Glutamatergic neuron (in vitro differentiated cells): ENCODE data around the gene C14orf180. TPM values are rescaled to one million over a fixed set of nuclear protein-coding genes. Genes with fewer than 3 reads are reported as not detected.
A peak's percentile ranks its signal among the peaks of the same experiment; 100 is the strongest.

Experiments used
- DNase-seq: peaks from one replicate; pipeline ENCODE4 v3.0.0; 2022
- H3K27ac Mint-ChIP-seq: one replicate; pipeline ENCODE4 v1.8.0; 2020; ENCODE audit warnings: mild to moderate bottlenecking, mixed read lengths, inconsistent platforms; ENCODE audit not compliant: unreplicated experiment
- H3K27me3 Mint-ChIP-seq: one replicate; pipeline ENCODE4 v1.8.0; 2020; ENCODE audit warnings: mild to moderate bottlenecking, moderate library complexity, mixed read lengths, inconsistent platforms; ENCODE audit not compliant: unreplicated experiment
- H3K36me3 Mint-ChIP-seq: one replicate; pipeline ENCODE4 v1.8.0; 2020; ENCODE audit warnings: mild to moderate bottlenecking, mixed read lengths, inconsistent platforms; ENCODE audit not compliant: unreplicated experiment
- H3K4me1 Mint-ChIP-seq: one replicate; pipeline ENCODE4 v1.8.0; 2020; ENCODE audit warnings: mild to moderate bottlenecking, low read depth, mixed read lengths, inconsistent platforms; ENCODE audit not compliant: unreplicated experiment
- H3K4me3 Mint-ChIP-seq: one replicate; pipeline ENCODE4 v1.8.0; 2020; ENCODE audit warnings: mild to moderate bottlenecking, mixed read lengths, inconsistent platforms; ENCODE audit not compliant: unreplicated experiment
- H3K9me3 Mint-ChIP-seq: one replicate; pipeline ENCODE4 v1.8.0; 2020; ENCODE audit warnings: mild to moderate bottlenecking, moderate library complexity, mixed read lengths, inconsistent platforms; ENCODE audit not compliant: unreplicated experiment
- CTCF ChIP-seq: fragments of 200-600 bp; sonication (generic); IDR thresholded peaks from one replicate; pipeline ENCODE4 v1.5.0; 2021; ENCODE audit not compliant: partially characterized antibody, unreplicated experiment
- total RNA-seq: library from RNA; stranded (reverse); fragmentation: NEBNext Ultra II Directional; extraction: Animal tissue kit (Norgen Biotek cat#: 25700); gene quantifications from one replicate; pipeline ENCODE4 v1.2.1, GENCODE V29; 2021; ENCODE audit not compliant: unreplicated experiment

C14orf180 gene
- total RNA-seq, 1 donor from 2014 or later, result not detected

DNA sequence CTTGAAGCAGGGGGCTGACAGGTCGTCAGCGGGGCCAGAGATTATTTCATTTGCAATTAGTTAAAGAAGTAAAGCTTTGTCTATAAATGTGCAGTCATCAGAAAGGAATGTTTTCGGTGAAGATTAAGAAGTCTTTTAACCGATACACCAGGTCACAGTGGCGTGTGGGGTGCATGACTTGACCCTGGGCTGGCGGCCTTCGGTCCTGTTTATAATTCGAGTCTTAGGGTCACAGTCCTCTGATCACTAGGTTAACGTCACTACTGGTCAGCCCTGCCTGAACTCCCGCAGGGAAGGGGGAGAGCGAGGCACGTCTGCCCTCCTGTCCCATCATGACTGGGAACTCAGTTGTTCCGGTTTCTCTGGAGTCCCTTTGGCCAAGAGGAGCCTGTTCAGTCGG, 5.0 kb upstream of the C14orf180 start:
- H3K9me3 Mint-ChIP-seq, result no peaks in the 10 kb centered on the region
- no peak for TF ChIP-seq CTCF
- peaks cover 2% of the 10 kb centered on the region for H3K4me1 Mint-ChIP-seq
- H3K36me3 Mint-ChIP-seq, result no peaks in the 10 kb centered on the region
- no peak for DNase-seq
- no peak overlapping the region for H3K27ac Mint-ChIP-seq
- peaks cover 4% of the 10 kb centered on the region for H3K27me3 Mint-ChIP-seq
- H3K4me3 Mint-ChIP-seq, result no peak overlapping the region

DNA sequence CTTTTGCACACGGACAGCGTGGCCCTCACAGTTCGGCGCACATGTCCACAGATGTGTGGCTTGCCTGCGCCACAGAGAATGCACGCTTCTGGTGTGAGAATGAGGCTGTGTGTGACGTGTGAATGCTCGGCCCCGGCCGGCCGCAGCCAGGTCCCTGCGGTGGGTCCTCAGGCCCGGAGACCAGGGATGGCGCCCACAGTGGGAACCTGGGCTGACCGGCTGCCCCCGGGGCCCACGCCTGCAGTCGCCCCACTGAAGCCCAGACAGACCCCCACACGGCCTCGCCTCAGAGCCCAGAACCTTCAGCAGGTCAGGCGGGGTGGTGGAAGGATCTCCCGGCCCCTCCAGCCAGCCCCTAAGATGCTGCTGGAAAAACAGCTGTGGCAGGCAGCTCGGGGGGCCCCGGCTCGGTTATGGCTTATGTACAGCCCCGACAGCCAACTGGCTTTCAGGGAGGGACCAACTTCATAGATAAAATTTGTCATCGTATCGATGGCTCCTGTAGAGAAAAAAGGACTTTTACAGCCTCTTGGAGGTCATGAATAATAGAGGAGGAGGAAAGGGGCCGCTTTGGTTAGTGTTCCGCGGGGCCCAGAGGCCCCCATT, 4.5 kb upstream of the C14orf180 start:
- Mint-ChIP-seq H3K36me3 (no peaks in the 10 kb centered on the region), H3K27ac (no peak overlapping the region), H3K27me3 (peaks cover 4% of the 10 kb centered on the region), H3K4me3 (no peak overlapping the region), H3K9me3 (no peaks in the 10 kb centered on the region), H3K4me1 (peaks cover 2% of the 10 kb centered on the region)
- TF ChIP-seq CTCF, result no peak
- no peak for DNase-seq

DNA sequence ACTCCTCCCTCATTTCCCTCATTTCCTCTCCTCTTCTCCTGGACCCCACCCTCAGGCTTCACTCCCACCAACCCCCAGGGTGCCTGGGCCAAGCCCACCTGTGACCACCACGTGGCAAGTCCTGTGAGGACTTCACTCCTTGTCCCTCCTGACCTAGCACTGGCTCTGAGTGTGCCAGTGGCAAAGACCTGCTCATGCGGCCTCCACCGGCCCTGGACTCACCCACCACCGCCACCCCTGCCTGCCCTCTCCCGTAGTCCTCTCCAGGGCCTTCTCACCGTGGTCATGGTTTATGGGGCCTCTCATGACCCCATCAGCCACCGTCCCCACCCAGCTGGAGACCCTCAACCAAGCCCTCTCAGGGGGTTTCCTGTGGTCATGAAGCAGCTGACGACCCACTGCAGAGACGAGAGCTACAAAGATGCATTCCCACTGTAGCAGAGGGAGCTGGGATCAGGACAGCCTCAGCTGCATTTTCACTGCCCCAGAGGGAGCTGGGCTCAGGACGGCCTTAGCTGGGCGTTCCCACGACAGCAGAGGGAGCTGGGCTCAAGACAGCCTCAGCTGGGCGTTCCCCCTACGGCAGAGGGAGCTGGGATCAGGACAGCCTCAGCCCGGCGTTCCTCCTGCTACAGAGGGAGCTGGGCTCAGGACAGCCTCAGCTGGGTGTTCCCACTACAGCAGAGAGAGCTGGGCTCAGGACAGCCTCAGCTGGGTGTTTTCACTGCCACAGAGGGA, 3.2 kb upstream of the C14orf180 start:
- peaks cover 5% of the 10 kb centered on the region for H3K27me3 Mint-ChIP-seq
- H3K4me1 Mint-ChIP-seq, result peaks cover 3% of the 10 kb centered on the region
- no peak overlapping the region for H3K4me3 Mint-ChIP-seq
- H3K27ac Mint-ChIP-seq, result no peak overlapping the region
- peak; percentile 52 for DNase-seq
- no peak for TF ChIP-seq CTCF
- no peaks in the 10 kb centered on the region for H3K36me3 Mint-ChIP-seq
- H3K9me3 Mint-ChIP-seq, result no peaks in the 10 kb centered on the region

GRCh38 chr14:104576970-104577332, 2.6 kb upstream of the C14orf180 start:
- peaks cover 6% of the 10 kb centered on the region for H3K27me3 Mint-ChIP-seq
- no peak overlapping the region for H3K4me3 Mint-ChIP-seq
- H3K9me3 Mint-ChIP-seq, result no peaks in the 10 kb centered on the region
- DNase-seq, result no peak
- peaks cover 4% of the 10 kb centered on the region for H3K4me1 Mint-ChIP-seq
- no peaks in the 10 kb centered on the region for H3K36me3 Mint-ChIP-seq
- no peak for TF ChIP-seq CTCF
- H3K27ac Mint-ChIP-seq, result no peak overlapping the region

- no peak for TF ChIP-seq CTCF
- Mint-ChIP-seq H3K4me3 (no peak overlapping the region), H3K27ac (no peak overlapping the region), H3K36me3 (no peaks in the 10 kb centered on the region), H3K27me3 (peaks cover 6% of the 10 kb centered on the region), H3K9me3 (no peaks in the 10 kb centered on the region), H3K4me1 (peaks cover 4% of the 10 kb centered on the region)
- DNase-seq, result no peak
These were observed 2.1 kb upstream of the C14orf180 start for GRCh38 chr14:104577426-104577825.
